ENCODE measurements around the gene ANKUB1.
A peak's percentile ranks its signal among the peaks of the same experiment; 100 is the strongest.

Gene ANKUB1

DNA sequence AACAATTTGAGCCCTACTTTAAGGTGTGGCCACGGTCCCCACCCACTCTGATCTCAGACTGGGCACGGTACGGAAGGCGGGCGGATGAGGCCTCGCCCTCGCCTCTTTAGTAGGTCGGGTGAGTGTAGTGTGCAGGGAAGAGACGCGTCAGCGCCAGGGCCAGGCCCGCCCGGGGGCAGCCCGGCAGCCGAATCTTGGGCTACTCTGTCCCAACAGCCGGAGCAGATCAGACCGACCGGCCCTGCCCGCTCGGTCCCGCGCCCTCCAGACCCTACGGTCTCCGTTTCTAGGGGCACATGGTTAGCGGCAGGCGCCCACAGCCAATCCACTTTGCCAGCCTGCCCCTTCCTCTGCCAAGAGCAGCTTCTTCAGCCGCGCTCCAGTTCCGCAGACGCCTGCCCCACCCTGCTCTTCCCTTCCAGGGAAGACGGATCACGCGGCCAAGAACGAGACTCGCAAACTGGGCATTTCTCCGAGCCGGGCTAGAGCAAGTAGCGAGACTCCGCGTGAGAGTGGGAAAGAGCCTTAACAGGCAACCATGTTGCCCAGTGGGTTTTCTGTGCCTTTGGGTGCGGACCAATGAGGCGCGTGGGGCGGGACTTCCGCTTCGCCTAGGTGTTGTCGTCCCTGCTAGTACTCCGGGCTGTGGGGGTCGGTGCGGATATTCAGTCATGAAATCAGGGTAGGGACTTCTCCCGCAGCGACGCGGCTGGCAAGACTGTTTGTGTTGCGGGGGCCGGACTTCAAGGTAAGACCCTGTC lies 20.4 kb upstream of the ANKUB1 start, which contains the start of gene RNF13:
Gene RNF13, plus strand, starts transcription at position 610 of the 761 bp plus-strand sequence. CDS start 32,812 bp downstream, outside the sequence.
- H3K36me3 ChIP-seq (ENCODE audit: insufficient read depth, low read length): no peaks in the 10 kb centered on the region
- peak within 1 kb of the TSS; percentile 73 for H3K4me2 ChIP-seq (ENCODE audit: insufficient read depth, low read length)
- peak; percentile 94 for ATAC-seq (ENCODE audit: insufficient read depth, low read depth)
- H3K27me3 ChIP-seq (ENCODE audit: insufficient read depth, low read length, poor library complexity): no peaks in the 10 kb centered on the region
- H4K20me1 ChIP-seq (ENCODE audit: insufficient read depth, low read length): peaks cover 21% of the 10 kb centered on the region; the same call in 1 of the 2 replicates
- peak within 1 kb of the TSS; percentile 92 for H3K27ac ChIP-seq (ENCODE audit: low read length)
- peak within 1 kb of the TSS; percentile 74 for H3K9ac ChIP-seq (ENCODE audit: low read depth, low read length)
- H3K79me2 ChIP-seq (ENCODE audit: insufficient read depth, low read length): peaks cover 47% of the 10 kb centered on the region
- no peak for TF ChIP-seq EZH2 (IDR thresholded peaks at IDR 0.05; ENCODE audit: borderline replicate concordance, low read depth, low read length, severe bottlenecking)
- TF ChIP-seq, protein P1, sequence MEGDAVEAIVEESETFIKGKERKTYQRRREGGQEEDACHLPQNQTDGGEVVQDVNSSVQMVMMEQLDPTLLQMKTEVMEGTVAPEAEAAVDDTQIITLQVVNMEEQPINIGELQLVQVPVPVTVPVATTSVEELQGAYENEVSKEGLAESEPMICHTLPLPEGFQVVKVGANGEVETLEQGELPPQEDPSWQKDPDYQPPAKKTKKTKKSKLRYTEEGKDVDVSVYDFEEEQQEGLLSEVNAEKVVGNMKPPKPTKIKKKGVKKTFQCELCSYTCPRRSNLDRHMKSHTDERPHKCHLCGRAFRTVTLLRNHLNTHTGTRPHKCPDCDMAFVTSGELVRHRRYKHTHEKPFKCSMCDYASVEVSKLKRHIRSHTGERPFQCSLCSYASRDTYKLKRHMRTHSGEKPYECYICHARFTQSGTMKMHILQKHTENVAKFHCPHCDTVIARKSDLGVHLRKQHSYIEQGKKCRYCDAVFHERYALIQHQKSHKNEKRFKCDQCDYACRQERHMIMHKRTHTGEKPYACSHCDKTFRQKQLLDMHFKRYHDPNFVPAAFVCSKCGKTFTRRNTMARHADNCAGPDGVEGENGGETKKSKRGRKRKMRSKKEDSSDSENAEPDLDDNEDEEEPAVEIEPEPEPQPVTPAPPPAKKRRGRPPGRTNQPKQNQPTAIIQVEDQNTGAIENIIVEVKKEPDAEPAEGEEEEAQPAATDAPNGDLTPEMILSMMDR (IDR thresholded peaks at IDR 0.05; ENCODE audit: borderline replicate concordance, extremely low read depth, low read length, poor library complexity, severe bottlenecking): no peak
- peak within 1 kb of the TSS; percentile 69 for H3K4me3 ChIP-seq (ENCODE audit: low read depth in 1 of 2, low read length in 2 of 2)
- H3K4me1 ChIP-seq (ENCODE audit: insufficient read depth, low read length): peaks cover 34% of the 10 kb centered on the region
- peak; percentile 94 for DNase-seq
- H2AFZ ChIP-seq (ENCODE audit: low read depth, low read length): peak within 1 kb of the TSS; percentile 96
- H3K9me3 ChIP-seq (ENCODE audit: insufficient read depth, low read length, severe bottlenecking): no peaks in the 10 kb centered on the region

GRCh38 chr3:149812165-149812605 lies 19.8 kb upstream of the ANKUB1 start:
- Histone ChIP-seq H2AFZ (ENCODE audit: low read depth, low read length) (peak overlapping the region; percentile 96), H3K4me2 (ENCODE audit: insufficient read depth, low read length) (peak overlapping the region; percentile 73), H3K27ac (ENCODE audit: low read length) (peak overlapping the region; percentile 92), H3K79me2 (ENCODE audit: insufficient read depth, low read length) (peaks cover 41% of the 10 kb centered on the region), H3K27me3 (ENCODE audit: insufficient read depth, low read length, poor library complexity) (no peaks in the 10 kb centered on the region), H3K36me3 (ENCODE audit: insufficient read depth, low read length) (no peaks in the 10 kb centered on the region), H4K20me1 (ENCODE audit: insufficient read depth, low read length) (peaks cover 21% of the 10 kb centered on the region; the same call in 1 of the 2 replicates), H3K4me3 (ENCODE audit: low read depth in 1 of 2, low read length in 2 of 2) (peak overlapping the region in 1 of 2 experiments; percentile 69; a peak in 2 of 4 replicates), H3K4me1 (ENCODE audit: insufficient read depth, low read length) (peaks cover 34% of the 10 kb centered on the region), H3K9ac (ENCODE audit: low read depth, low read length) (peak overlapping the region; percentile 74), H3K9me3 (ENCODE audit: insufficient read depth, low read length, severe bottlenecking) (no peaks in the 10 kb centered on the region)
- DNase-seq (no peak), ATAC-seq (ENCODE audit: insufficient read depth, low read depth) (no peak)
- TF ChIP-seq, protein P1 (IDR thresholded peaks at IDR 0.05; ENCODE audit: borderline replicate concordance, extremely low read depth, low read length, poor library complexity, severe bottlenecking): no peak

DNA sequence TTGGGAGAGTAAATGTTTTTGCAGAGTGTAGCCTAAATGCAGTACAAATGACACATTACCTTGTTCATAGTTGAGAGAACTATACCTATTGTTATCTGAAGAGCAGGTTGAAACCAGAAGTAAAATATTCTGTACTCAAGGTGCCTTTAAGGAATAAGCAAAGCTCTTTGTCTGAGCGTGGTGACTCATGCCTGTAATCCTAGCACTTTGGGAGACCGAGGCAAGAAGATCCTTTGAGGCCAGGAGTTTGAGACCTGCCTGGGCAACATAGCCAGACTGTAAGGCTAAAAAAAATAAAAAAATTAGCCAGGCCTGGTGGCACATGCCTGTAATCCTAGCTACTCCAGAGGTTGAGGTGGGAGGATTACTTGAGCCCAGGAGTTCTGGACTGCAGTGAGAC lies 18.5 kb upstream of the ANKUB1 start:
- Histone ChIP-seq H2AFZ (ENCODE audit: low read depth, low read length) (no peak overlapping the region), H4K20me1 (ENCODE audit: insufficient read depth, low read length) (peaks cover 11% of the 10 kb centered on the region; the same call in 1 of the 2 replicates), H3K79me2 (ENCODE audit: insufficient read depth, low read length) (peaks cover 28% of the 10 kb centered on the region), H3K27ac (ENCODE audit: low read length) (no peak overlapping the region), H3K9ac (ENCODE audit: low read depth, low read length) (no peak overlapping the region), H3K4me2 (ENCODE audit: insufficient read depth, low read length) (no peak overlapping the region), H3K27me3 (ENCODE audit: insufficient read depth, low read length, poor library complexity) (no peaks in the 10 kb centered on the region), H3K4me3 (ENCODE audit: low read depth in 1 of 2, low read length in 2 of 2) (no peak overlapping the region), H3K36me3 (ENCODE audit: insufficient read depth, low read length) (no peaks in the 10 kb centered on the region), H3K9me3 (ENCODE audit: insufficient read depth, low read length, severe bottlenecking) (no peaks in the 10 kb centered on the region), H3K4me1 (ENCODE audit: insufficient read depth, low read length) (peaks cover 30% of the 10 kb centered on the region)
- ATAC-seq (ENCODE audit: insufficient read depth, low read depth) (no peak), DNase-seq (no peak)
- TF ChIP-seq EZH2 (IDR thresholded peaks at IDR 0.05; ENCODE audit: borderline replicate concordance, low read depth, low read length, severe bottlenecking): no peak
- TF ChIP-seq, protein P1 (IDR thresholded peaks at IDR 0.05; ENCODE audit: borderline replicate concordance, extremely low read depth, low read length, poor library complexity, severe bottlenecking): no peak
